HG03095 (cell line): ENCODE data around the gene FKBP4.

Source experiments
- ATAC-seq: cut with Tn5 transposase; IDR thresholded peaks from one replicate; pipeline ENCODE4 v1.9.1; 2021; ENCODE audit warnings: moderate library complexity; ENCODE audit not compliant: unreplicated experiment

The FKBP4 gene

DNA sequence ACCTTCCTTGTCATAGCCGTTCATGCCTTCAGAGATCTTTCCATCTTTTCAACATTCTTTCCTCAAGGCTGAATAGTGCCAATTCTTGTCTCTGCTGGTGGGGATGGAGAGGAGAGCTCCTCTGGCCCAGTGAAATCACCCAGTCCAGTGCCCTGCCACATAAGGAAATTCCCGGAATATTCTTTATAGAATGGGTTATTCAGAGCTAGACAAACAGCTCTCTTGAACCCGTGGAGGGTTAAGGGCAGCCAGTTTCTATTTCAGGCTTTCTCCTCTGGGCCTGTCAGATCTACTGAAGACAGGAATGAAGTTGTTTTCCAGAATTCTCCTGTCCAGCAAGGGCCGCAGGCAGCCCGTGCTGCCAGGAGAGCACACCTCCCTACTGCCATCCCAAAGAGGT lies 48.2 kb downstream of the FKBP4 start:
- ATAC-seq, result no peak

DNA sequence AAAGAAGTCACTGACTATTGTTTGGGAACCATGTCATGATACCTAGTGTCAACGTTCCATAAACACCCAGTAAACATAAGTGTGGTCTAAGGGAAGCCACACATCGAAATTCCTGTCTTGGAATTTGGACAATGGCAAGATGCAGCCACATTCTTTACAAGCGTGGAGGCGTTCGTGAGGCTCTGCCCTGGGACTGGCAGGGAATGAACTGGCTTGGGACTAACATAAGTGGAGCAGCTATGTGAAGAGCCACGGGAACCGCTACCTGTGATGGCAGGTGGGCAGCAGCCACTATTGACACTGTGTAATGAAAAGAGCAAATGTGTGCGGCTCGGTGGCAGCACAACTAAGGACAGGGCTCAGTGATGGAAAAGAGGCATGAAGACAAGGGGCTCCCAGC lies 50.0 kb downstream of the FKBP4 start:
- no peak for ATAC-seq

DNA sequence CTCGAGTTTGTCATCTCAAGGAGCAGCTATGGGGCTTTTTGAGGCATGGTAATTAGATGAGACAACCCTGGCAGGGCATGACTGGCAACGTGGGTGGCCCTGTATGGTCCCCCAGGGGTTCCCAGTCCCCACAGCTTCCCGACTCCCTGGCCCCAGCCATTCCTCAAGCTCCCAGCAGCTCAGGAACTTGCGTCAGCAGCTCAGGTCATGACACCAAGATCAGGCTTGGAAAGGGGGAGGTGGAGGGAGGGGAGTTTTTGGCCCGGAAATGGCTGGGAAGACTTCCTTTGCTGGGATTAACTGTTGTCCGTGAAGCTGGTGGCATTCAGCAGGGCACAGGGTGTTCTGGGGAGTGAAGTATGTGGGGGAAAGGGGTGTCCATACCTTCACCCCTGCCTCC lies 50.5 kb downstream of the FKBP4 start:
- no peak for ATAC-seq

DNA sequence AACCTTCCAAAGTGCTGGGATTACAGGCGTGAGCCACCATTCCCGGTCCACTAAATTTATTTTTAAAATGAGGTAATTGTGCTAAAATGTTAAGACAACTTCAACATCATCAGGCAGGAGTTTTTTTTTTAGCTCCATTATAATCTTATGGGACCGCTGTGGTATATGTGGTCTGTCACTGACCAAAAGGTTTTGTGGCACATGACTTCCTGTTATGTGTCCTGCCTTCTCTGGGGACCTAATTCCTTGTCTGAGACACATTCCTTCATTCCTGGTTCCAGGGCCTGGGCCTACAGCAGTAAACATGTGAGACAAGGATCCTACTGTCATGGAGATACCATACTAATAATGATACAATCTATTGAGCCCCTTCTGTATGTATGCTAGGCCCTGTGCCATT lies 57.2 kb downstream of the FKBP4 start:
- no peak for ATAC-seq

DNA sequence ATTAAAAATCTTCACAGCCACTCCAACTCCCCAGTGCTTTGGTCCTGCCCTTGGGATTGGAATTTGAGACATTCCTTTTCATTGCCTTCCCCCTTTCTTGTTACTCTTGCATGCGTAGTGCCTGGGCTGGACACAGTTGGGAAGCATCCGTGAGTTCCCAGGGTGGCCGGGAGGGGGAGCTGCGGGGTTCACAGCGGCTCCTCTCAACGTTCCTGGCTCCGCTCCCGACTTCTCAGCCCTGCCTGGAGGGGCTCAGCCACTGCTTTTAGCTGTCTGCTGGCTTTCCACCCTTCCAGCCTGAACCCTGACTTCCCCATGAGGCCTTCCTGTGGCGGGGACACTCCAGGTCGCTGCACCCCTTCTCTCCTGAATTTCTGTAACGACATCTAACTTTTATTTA lies 58.9 kb downstream of the FKBP4 start:
- ATAC-seq, result no peak
